ENCODE measurements around the gene AIDA.

The AIDA gene

DNA sequence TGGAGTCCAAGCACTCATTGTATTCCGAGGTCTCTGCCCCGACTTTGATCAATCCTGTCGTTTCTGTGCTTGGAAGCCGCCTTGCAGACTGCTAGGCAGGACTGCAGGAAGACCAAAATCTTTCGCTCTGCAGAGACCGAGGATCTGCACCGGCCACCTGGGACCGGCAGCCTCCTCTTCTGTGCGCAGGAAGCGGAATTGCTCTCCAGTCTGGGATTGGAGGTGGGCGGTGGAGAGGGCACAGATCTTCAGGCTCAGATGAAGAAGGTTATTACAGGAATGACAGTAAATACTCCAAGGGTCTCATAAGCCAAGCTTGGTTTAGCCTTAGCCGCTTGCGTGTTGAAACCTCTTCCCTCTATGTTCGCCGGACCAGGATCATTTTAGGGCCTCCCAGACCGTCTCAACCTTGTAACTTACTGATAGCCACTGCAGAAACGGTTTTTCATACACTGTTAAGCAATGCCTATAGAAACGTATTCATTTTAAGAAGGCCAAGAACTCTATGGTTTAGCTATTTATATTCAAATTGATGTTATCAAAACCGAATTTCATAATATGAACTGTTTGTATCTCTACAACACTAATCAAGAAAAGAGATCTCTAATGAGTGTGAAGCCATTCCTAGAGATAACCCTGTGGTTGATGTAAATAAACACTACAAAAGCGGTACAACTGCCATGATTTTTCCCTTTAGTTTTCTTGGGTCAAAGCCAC lies 93.3 kb downstream of the AIDA start:
- TF ChIP-seq, protein P1, sequence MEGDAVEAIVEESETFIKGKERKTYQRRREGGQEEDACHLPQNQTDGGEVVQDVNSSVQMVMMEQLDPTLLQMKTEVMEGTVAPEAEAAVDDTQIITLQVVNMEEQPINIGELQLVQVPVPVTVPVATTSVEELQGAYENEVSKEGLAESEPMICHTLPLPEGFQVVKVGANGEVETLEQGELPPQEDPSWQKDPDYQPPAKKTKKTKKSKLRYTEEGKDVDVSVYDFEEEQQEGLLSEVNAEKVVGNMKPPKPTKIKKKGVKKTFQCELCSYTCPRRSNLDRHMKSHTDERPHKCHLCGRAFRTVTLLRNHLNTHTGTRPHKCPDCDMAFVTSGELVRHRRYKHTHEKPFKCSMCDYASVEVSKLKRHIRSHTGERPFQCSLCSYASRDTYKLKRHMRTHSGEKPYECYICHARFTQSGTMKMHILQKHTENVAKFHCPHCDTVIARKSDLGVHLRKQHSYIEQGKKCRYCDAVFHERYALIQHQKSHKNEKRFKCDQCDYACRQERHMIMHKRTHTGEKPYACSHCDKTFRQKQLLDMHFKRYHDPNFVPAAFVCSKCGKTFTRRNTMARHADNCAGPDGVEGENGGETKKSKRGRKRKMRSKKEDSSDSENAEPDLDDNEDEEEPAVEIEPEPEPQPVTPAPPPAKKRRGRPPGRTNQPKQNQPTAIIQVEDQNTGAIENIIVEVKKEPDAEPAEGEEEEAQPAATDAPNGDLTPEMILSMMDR (IDR thresholded peaks at IDR 0.05; ENCODE audit: borderline replicate concordance, extremely low read depth, low read length, poor library complexity, severe bottlenecking): no peak
- TF ChIP-seq EZH2 (IDR thresholded peaks at IDR 0.05; ENCODE audit: borderline replicate concordance, low read depth, low read length, severe bottlenecking): no peak
- Histone ChIP-seq H3K27me3 (ENCODE audit: insufficient read depth, low read length, poor library complexity) (peaks cover 11% of the 10 kb centered on the region), H3K9ac (ENCODE audit: low read depth, low read length) (peak overlapping the region; percentile 84), H3K27ac (ENCODE audit: low read length) (no peak overlapping the region; the same call in 1 of the 2 replicates), H4K20me1 (ENCODE audit: insufficient read depth, low read length) (peaks cover 10% of the 10 kb centered on the region; the same call in 1 of the 2 replicates), H2AFZ (ENCODE audit: low read depth, low read length) (peak overlapping the region; percentile 75), H3K79me2 (ENCODE audit: insufficient read depth, low read length) (peaks cover 23% of the 10 kb centered on the region), H3K4me1 (ENCODE audit: insufficient read depth, low read length) (peaks cover 32% of the 10 kb centered on the region), H3K36me3 (ENCODE audit: insufficient read depth, low read length) (peaks cover 19% of the 10 kb centered on the region), H3K9me3 (ENCODE audit: insufficient read depth, low read length, severe bottlenecking) (no peaks in the 10 kb centered on the region), H3K4me2 (ENCODE audit: insufficient read depth, low read length) (peak overlapping the region; percentile 97), H3K4me3 (ENCODE audit: low read depth in 1 of 2, low read length in 2 of 2) (peak overlapping the region; percentile 73 to 84)
- peak; percentile 26 for DNase-seq
- ATAC-seq (ENCODE audit: insufficient read depth, low read depth): no peak

All from DND-41 (cell line).